Stimulated activated memory B cell treated with anti-CD40 and anti-IgM and Interleukin-4, amounts not matched to agents 10 μg/mL and 1 μg/mL and 100 μg/mL, for 72 hours (primary cell): ENCODE measurements around the gene IL1RL2.

ENCODE experiments used
- ATAC-seq: fragments of 150-1000 bp; cut with Tn5 transposase; 2 replicates; pipeline ENCODE4 v1.10.0; 2021
- H3K27ac Mint-ChIP-seq: one replicate; pipeline ENCODE4 v1.8.0; 2022; ENCODE audit warnings: mild to moderate bottlenecking, mixed read lengths
- H3K27me3 Mint-ChIP-seq: one replicate; pipeline ENCODE4 v1.8.0; 2022; ENCODE audit warnings: mixed read lengths
- H3K36me3 Mint-ChIP-seq: one replicate; pipeline ENCODE4 v1.8.0; 2022; ENCODE audit warnings: mixed read lengths
- H3K4me1 Mint-ChIP-seq: one replicate; pipeline ENCODE4 v1.8.0; 2022; ENCODE audit warnings: mixed read lengths
- H3K4me3 Mint-ChIP-seq: one replicate; pipeline ENCODE4 v1.8.0; 2022; ENCODE audit warnings: mild to moderate bottlenecking, moderate library complexity, mixed read lengths
- H3K9me3 Mint-ChIP-seq: one replicate; pipeline ENCODE4 v1.8.0; 2022; ENCODE audit warnings: mixed read lengths

IL1RL2 gene

DNA sequence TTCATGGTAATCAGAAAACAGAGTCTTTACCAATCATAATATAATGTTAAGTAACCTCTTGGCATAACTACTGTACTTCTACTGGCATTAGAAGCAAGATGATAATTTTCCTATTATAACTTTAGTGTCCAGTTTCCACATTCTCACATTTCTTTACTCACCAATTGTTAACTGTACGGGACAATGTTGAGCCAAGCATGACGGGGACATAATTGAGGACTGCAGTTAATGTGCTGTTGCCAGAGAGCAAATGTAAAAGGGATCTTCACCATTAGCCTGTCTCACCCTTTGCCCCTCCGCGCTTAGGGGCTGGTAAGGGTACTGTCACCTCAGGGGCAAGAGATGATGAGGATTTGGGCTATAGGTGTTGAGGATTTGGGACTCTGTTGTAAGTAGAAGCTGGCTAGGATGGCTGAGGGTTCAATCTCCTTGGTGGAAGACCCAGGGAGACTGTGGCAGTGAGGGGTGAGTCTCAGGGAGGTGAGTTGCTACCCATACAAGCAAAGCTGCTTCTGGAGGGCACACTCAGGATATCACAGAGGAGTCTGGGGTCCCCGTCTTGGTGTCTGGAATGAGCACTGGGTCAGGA lies 70.1 kb downstream of the IL1RL2 start:
- peaks cover 7% of the 10 kb centered on the region for H3K4me1 Mint-ChIP-seq
- H3K9me3 Mint-ChIP-seq, result no peaks in the 10 kb centered on the region
- ATAC-seq, result no peak
- no peak overlapping the region for H3K4me3 Mint-ChIP-seq
- no peaks in the 10 kb centered on the region for H3K36me3 Mint-ChIP-seq
- H3K27ac Mint-ChIP-seq, result no peak overlapping the region
- peaks cover 26% of the 10 kb centered on the region for H3K27me3 Mint-ChIP-seq

GRCh38 chr2:102258025-102258385 lies 71.2 kb downstream of the IL1RL2 start:
- no peak for ATAC-seq
- H3K27me3 Mint-ChIP-seq, result peaks cover 15% of the 10 kb centered on the region

GRCh38 chr2:102258386-102259074 lies 71.7 kb downstream of the IL1RL2 start:
- Mint-ChIP-seq H3K4me1 (peaks cover 7% of the 10 kb centered on the region), H3K27ac (no peak overlapping the region), H3K27me3 (peaks cover 10% of the 10 kb centered on the region), H3K36me3 (no peaks in the 10 kb centered on the region), H3K4me3 (no peak overlapping the region), H3K9me3 (no peaks in the 10 kb centered on the region)
- ATAC-seq, result no peak

More at GRCh38 chr2:102258025-102258385, 71.2 kb downstream of the IL1RL2 start:
- Mint-ChIP-seq H3K4me1 (peaks cover 7% of the 10 kb centered on the region), H3K36me3 (no peaks in the 10 kb centered on the region), H3K4me3 (no peak overlapping the region), H3K9me3 (no peaks in the 10 kb centered on the region), H3K27ac (no peak overlapping the region)

- no peaks in the 10 kb centered on the region for H3K27me3 Mint-ChIP-seq
- no peak for ATAC-seq
- no peak overlapping the region for H3K4me3 Mint-ChIP-seq
- no peak overlapping the region for H3K27ac Mint-ChIP-seq
- no peaks in the 10 kb centered on the region for H3K36me3 Mint-ChIP-seq
- H3K9me3 Mint-ChIP-seq, result no peaks in the 10 kb centered on the region
- H3K4me1 Mint-ChIP-seq, result peaks cover under 1% of the 10 kb centered on the region
These were observed 74.8 kb downstream of the IL1RL2 start for GRCh38 chr2:102261467-102262135.

GRCh38 chr2:102262216-102263129 lies 75.7 kb downstream of the IL1RL2 start:
- no peaks in the 10 kb centered on the region for H3K4me1 Mint-ChIP-seq
- no peaks in the 10 kb centered on the region for H3K36me3 Mint-ChIP-seq
- ATAC-seq, result no peak

GRCh38 chr2:102264952-102265351 lies 78.1 kb downstream of the IL1RL2 start:
- no peak overlapping the region for H3K27ac Mint-ChIP-seq
- no peaks in the 10 kb centered on the region for H3K4me1 Mint-ChIP-seq
- no peak for ATAC-seq
- H3K4me3 Mint-ChIP-seq, result no peak overlapping the region
- H3K36me3 Mint-ChIP-seq, result no peaks in the 10 kb centered on the region
- no peaks in the 10 kb centered on the region for H3K27me3 Mint-ChIP-seq
- H3K9me3 Mint-ChIP-seq, result no peaks in the 10 kb centered on the region

More at GRCh38 chr2:102262216-102263129, 75.7 kb downstream of the IL1RL2 start:
- Mint-ChIP-seq H3K9me3 (no peaks in the 10 kb centered on the region), H3K27me3 (no peaks in the 10 kb centered on the region), H3K27ac (no peak overlapping the region), H3K4me3 (no peak overlapping the region)

- no peak for ATAC-seq
- no peaks in the 10 kb centered on the region for H3K36me3 Mint-ChIP-seq
- H3K27ac Mint-ChIP-seq, result no peak overlapping the region
- no peaks in the 10 kb centered on the region for H3K9me3 Mint-ChIP-seq
- no peak overlapping the region for H3K4me3 Mint-ChIP-seq
- H3K4me1 Mint-ChIP-seq, result no peaks in the 10 kb centered on the region
- H3K27me3 Mint-ChIP-seq, result no peaks in the 10 kb centered on the region
These were observed 79.4 kb downstream of the IL1RL2 start for GRCh38 chr2:102266204-102266603.

DNA sequence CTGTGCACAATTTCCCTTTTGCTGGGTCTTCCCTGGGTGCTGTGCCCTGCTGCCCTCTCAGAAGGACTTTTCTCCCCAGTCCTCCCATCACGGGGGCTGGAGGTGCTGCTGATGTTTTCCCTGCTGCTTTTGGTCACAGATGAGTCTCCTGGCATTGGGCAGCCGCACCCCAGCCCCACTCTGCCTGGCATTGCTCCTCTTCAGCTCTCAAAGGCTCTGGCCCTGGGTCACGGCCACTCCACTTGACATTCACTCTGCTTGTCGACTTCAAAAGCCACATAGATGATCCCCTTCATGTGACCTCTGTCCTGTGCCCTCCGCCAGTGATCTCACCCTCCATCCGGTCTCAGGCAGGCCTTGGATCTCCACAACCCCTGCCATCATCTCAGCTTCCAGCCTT lies 81.0 kb downstream of the IL1RL2 start:
- no peak for ATAC-seq

GRCh38 chr2:102268510-102269199 lies 81.8 kb downstream of the IL1RL2 start:
- H3K36me3 Mint-ChIP-seq, result no peaks in the 10 kb centered on the region
- H3K27me3 Mint-ChIP-seq, result no peaks in the 10 kb centered on the region
- no peaks in the 10 kb centered on the region for H3K9me3 Mint-ChIP-seq
- no peak for ATAC-seq
- peaks cover 6% of the 10 kb centered on the region for H3K4me1 Mint-ChIP-seq
- no peak overlapping the region for H3K4me3 Mint-ChIP-seq
- no peak overlapping the region for H3K27ac Mint-ChIP-seq

More for the DNA sequence above, 81.0 kb downstream of the IL1RL2 start:
- Mint-ChIP-seq H3K9me3 (no peaks in the 10 kb centered on the region), H3K36me3 (no peaks in the 10 kb centered on the region), H3K27ac (no peak overlapping the region), H3K4me1 (peaks cover 6% of the 10 kb centered on the region), H3K4me3 (no peak overlapping the region), H3K27me3 (no peaks in the 10 kb centered on the region)

- ATAC-seq, result no peak
- Mint-ChIP-seq H3K27ac (no peak overlapping the region), H3K4me1 (peaks cover 6% of the 10 kb centered on the region), H3K36me3 (no peaks in the 10 kb centered on the region), H3K27me3 (no peaks in the 10 kb centered on the region), H3K4me3 (no peak overlapping the region), H3K9me3 (no peaks in the 10 kb centered on the region)
These were observed 82.3 kb downstream of the IL1RL2 start for GRCh38 chr2:102269200-102269524.

DNA sequence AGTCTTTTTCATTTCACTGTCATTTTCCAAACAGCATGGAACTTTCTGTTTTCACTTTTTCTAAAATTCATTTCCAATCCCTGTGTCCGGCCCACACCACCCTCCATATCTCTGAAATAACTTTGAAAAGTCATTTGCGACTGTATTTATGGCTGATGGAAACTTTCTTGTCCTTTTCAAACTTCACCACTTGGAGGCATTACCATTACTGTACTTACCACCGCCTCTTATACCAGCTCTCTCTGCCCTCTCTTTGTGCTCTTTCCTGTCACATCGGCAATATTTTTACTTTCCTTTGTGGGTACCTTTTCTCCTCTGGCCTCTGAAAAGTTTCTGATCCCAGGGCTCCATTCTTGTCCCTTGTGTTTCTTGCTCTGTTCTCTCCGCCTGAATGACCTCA lies 85.0 kb downstream of the IL1RL2 start:
- Mint-ChIP-seq H3K36me3 (no peaks in the 10 kb centered on the region), H3K27ac (no peak overlapping the region), H3K4me1 (peaks cover 6% of the 10 kb centered on the region), H3K4me3 (no peak overlapping the region), H3K9me3 (peaks cover 5% of the 10 kb centered on the region), H3K27me3 (peaks cover 17% of the 10 kb centered on the region)
- no peak for ATAC-seq

DNA sequence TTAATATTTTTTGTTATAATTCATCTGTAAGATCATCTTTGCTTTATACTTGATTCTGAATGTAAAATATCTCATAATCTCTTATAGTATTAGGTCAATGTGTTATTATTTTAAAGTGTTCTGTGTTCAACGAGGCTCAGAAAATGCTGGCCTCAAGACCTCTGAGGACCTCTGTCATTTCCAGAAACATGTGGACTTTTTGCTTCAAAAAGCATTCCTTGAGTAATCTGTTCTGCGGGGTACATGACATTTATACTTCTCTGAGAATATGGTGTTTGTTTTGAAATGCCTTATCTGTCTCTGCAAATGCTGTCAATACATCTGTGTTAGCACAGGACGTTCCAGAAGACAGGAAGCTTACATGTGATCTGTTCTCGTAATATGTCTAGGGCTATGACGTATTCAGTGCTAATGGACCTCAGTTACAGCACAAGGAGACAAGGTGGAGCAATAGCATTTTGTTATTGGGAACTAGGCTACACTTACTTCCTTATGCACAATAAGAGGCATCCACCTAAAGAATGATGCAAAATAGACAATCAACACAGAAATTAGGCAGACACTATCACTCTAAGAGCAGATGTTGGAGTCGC lies 86.9 kb downstream of the IL1RL2 start:
- Mint-ChIP-seq H3K36me3 (no peaks in the 10 kb centered on the region), H3K27ac (no peak overlapping the region), H3K4me3 (no peak overlapping the region), H3K4me1 (peaks cover 6% of the 10 kb centered on the region), H3K27me3 (peaks cover 31% of the 10 kb centered on the region), H3K9me3 (peaks cover 5% of the 10 kb centered on the region)
- no peak for ATAC-seq

- no peak overlapping the region for H3K4me3 Mint-ChIP-seq
- no peaks in the 10 kb centered on the region for H3K36me3 Mint-ChIP-seq
- peaks cover 31% of the 10 kb centered on the region for H3K27me3 Mint-ChIP-seq
- peaks cover 6% of the 10 kb centered on the region for H3K4me1 Mint-ChIP-seq
- no peak overlapping the region for H3K27ac Mint-ChIP-seq
- ATAC-seq, result no peak
- peaks cover 5% of the 10 kb centered on the region for H3K9me3 Mint-ChIP-seq
These were observed 89.9 kb downstream of the IL1RL2 start for GRCh38 chr2:102276549-102277201.

DNA sequence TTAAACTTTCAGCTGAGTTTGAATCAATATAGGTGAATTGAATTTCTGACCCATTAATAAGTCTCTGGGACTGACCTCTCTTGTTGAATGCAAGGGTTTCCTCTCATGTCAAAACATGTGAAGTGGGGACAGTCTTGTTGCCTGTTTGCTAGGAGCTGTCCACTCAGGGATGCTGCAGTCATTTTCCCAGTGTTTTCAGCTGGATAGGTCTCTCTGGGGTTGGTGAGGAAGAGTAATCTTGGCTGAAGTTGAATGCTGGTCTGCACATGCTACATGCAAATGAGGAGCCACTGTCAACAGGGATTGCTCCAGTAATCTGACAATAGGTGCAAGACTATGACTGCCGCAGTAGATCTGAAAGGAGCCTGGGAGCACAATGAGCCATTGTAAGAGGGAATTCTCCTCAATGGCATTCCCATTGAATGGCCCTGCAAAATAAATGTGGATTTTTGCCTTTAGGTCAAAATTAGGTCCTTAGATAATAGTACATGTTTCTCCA lies 90.4 kb downstream of the IL1RL2 start:
- peaks cover 5% of the 10 kb centered on the region for H3K9me3 Mint-ChIP-seq
- no peak for ATAC-seq
- H3K27ac Mint-ChIP-seq, result no peak overlapping the region
- peaks cover 31% of the 10 kb centered on the region for H3K27me3 Mint-ChIP-seq
- no peak overlapping the region for H3K4me3 Mint-ChIP-seq
- H3K36me3 Mint-ChIP-seq, result no peaks in the 10 kb centered on the region
- peaks cover under 1% of the 10 kb centered on the region for H3K4me1 Mint-ChIP-seq
